GM18907 (cell line): ENCODE measurements around the gene SCGB1D2.

ENCODE experiments used
- ATAC-seq: cut with Tn5 transposase; IDR thresholded peaks from one replicate; pipeline ENCODE4 v1.9.1; 2021; ENCODE audit warnings: mild to moderate bottlenecking, moderate library complexity; ENCODE audit not compliant: unreplicated experiment

Gene SCGB1D2

DNA sequence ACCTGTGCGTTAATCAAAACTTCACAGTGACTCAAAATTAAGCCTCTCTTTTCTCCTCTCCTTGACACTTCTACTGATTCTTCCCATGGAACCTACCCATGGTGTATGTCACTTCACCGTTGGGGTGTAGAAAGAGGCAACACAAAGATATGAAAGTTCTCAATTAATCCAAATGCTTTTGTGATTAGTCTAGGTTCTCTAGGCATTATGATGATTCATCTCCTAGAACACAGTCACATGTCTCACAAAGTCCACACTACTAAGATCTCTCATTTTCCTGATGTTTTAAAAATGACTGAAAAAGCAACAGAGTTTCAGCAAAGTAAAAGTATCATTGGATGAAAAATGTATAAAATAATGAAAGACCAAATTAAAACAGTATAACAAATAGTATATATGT is 14.2 kb downstream of the SCGB1D2 start:
- ATAC-seq, result no peak

DNA sequence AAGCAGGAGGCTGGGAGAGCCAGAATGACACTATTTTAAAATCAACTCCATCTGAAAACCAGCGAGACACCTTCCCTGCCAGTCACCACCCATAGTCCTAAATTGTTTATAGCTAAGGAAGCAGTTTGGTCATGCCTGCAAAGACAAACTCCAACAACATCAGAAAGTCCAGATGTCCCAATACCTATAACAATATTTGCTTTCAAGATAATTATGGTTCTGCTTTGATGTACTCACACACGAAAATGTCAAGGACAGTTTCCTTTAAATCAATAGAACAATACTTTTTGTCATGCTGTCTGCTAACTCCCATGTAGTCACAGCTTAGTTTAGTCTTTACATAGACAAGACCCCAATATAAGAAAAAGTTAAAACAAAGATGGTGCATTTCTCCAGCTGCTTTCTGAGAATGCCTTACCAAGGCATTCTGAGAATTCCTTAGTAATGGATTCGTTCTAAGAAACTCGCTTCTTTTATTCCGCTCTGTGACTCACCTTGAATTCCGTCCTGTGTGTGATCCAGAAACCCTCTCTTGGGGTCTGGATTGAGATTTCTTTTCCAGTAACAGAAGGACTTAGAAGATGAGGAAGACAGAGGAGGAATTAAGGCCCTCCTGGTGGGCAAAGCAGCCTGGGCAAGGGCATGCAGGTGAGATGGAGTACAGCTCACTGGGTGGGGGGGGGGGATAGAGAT is 18.4 kb downstream of the SCGB1D2 start:
- ATAC-seq, result no peak

DNA sequence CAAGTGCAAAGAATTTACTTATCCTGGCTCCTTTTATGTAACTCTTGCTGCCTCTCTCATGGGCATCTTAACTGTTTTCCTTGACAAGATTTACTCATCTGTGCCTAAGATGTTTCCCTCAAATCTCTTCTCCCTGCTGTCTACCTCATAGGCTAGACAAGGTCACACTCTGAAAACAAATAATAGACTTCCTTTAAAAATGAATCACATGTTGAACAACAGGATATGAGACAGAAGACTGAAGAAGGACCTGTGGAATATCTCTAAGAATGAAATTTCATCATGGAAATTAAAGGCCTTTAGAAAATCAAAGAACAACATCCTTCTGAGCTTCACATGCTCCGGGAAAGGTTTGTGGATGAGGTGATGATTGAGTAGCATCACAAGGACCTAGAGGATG is 22.0 kb downstream of the SCGB1D2 start:
- ATAC-seq, result no peak

DNA sequence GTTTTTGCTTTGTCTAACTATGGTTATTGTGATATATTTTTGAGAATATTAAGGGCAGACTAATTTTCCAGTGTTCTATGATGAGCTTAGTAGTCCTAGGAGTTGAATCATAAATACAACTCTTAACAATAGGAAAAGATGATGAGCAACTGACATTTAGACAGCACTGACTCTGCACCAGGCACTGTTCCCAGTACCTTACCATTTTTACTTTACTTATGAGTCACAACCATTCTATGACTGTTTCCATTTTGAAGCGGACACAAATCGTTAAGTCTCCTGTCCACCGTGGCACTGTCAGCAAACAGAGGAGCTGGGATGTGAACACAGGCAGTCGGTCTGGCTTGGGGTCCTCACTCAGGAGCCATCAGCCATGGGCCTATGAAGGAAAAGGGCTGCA is 24.5 kb downstream of the SCGB1D2 start:
- ATAC-seq, result no peak

DNA sequence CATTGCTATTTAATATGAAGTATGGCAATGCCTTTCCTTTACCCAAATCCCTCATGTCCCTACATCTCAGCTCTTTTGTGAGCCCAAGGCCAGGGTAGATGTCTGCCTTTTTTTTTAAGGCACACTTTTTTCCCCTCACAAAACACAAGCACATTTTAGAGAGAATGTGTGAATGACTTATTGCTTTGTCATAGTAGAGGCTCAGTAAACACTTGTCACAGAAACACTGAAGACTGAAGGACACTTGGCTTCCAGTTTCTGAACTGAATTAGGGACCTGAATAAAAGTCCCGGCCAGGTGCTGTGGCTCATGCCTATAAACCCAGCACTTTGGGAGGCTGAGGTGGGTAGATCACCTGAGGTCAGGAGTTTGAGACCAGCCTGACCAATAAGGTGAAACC is 25.0 kb downstream of the SCGB1D2 start:
- ATAC-seq, result no peak

DNA sequence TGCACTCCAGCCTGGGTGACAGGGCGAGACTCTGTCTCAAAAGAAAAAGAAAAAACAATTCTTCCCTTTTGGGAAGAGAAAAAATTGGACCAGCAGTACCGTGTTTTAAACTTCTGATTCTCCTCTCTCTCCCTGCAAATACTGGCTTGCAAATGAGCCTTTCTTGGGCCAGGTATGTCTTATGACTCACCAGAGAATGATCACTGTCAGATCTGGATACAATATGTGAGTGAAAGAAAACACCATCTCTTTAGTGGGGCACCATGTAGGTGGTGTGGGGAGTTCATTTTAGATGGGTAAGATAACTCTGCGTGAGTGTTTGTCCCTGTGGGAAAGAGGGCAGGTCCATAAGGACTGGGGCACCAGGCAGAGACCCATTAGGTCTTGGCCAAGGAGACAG is 25.5 kb downstream of the SCGB1D2 start:
- no peak for ATAC-seq

DNA sequence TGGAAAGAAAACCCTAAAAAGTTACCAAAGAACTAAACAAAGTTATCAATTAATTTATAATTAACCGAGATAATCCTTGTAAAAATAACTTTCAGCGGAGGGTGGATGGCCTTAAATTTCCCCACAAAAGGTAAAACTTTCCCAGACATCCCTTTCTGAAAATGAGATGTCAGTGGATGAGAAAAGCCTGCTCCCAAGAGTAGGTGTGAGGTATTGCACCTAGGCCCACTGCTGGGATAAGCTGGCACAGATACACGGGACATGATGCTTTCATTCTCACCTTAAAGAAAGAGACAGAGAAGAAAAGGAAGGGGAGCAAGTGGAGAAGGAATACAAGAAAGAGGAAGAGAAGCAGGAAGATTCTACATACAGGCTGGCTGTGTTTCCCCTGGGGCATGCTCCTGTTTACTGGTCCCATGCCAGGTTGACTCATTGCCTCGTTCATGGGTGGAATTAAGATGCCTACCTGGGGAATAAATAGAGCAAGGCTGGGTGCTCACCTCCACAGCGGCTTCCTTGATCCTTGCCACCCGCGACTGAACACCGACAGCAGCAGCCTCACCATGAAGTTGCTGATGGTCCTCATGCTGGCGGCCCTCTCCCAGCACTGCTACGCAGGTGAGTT is 27.7 kb downstream of the SCGB1D2 start, which contains the start of gene SCGB2A2:
TSS of gene SCGB2A2 (plus strand) at position 505 of the 625 bp plus-strand sequence. CDS start at position 564, 59 bp downstream.
- no peak for ATAC-seq

DNA sequence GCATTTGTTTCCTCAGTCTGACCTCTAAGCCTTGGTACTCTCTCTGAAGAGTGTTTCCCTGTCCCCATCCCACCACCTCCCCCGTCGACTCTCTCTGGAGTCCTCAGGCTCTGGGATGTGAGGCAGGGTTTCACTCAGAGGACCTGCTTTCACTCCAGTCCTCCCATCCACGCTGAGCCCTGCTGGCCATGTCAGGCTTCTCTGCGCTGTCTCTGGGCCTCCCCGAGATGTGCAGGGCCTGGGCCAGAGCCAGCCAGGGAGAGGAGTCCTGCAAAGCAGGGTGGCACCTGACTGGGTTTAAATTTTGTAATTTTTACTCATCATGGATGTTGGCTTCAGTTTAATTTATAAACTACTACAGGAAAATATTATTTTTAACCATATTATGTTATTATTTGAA is 31.2 kb downstream of the SCGB1D2 start:
- ATAC-seq, result no peak

DNA sequence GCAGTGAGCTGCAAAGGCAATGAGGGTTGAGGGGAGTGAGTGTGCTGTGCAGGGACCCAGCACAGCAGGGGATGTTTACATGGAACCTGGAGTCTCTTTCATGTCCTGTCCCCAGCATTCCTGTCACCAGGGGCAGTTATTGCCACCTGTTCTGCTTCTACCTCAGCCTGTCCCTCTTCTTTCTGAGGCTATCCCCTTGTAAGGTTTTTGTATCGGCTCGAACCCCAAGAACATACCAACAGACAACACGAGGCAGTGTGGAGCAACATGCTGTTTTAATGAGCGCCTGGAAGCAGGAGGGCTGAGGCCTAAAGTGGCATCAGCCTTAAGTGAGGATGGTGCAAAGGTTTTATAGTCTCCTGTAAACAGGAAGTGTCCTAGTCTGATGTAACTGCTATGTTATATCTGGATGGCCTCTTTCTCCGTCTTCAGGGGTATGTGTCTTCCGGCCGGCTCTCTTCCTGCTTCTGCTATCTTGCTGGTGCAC is 31.8 kb downstream of the SCGB1D2 start:
- no peak for ATAC-seq

DNA sequence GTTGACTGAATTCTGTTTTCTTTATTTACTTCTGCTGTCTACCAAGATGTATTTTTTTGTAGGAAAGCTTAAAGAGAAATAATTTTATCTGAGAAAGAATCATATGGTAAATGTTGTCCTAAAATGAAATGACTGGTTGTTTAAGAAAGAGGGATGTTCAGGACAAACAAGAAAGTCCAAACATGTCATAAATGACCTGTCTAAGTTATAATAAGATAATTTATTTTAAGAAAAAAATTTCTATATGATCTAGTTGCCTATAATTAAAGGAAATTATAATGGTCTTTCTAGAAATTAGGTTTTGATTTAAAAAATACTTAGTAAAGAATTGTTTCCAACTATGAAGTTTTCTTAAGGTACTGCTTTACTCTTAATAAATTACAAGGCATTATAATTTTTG is 38.4 kb downstream of the SCGB1D2 start:
- no peak for ATAC-seq
